ENCODE results near the gene SLC38A6. TPM values are rescaled to one million over a fixed set of nuclear protein-coding genes. Genes with fewer than 3 reads are reported as not detected.

The SLC38A6 gene
- total RNA-seq = 79.8 and 142 TPM in 2 replicates

GRCh38 chr14:60980811-60981632, at the start of gene SLC38A6, which contains the start of gene TRMT5:
Gene SLC38A6, plus strand, starts transcription at chr14:60981245. Its CDS starts 33 bp downstream, at chr14:60981278.
Gene TRMT5, minus strand, starts transcription at chr14:60981079. Its CDS starts 106 bp downstream, at chr14:60980973.

Other genes with a start within 250 kb of the SLC38A6 start
- 26.3 and 49.5 TPM in 2 replicates for gene MNAT1, start 246.5 kb upstream of the SLC38A6 start, total RNA-seq
- 12.5 and 14.2 TPM in 2 replicates for gene TRMT5, start 166 bp upstream of the SLC38A6 start, total RNA-seq